CD4-positive, alpha-beta T cell treated with Interleukin-15 for 1 hour (primary cell): ENCODE measurements around the gene S100P.
A peak's percentile ranks its signal among the peaks of the same experiment; 100 is the strongest.
"Not testable (repeated sequence)": the region's sequence is repeated elsewhere in the genome, so short reads cannot be mapped to it uniquely, and the experiment has no call there.

Experiments used
- DNase-seq: peaks from one replicate; pipeline ENCODE4 v3.0.0-alpha.2; 2020

S100P gene

GRCh38 chr4:6693231-6694176, at the start of gene S100P:
TSS of gene S100P (plus strand) at chr4:6693878. CDS start at chr4:6693933, 55 bp downstream.
- no peak for DNase-seq

- no peak for DNase-seq
These were observed 48.7 kb upstream of the S100P start for GRCh38 chr4:6644792-6645530.

DNA sequence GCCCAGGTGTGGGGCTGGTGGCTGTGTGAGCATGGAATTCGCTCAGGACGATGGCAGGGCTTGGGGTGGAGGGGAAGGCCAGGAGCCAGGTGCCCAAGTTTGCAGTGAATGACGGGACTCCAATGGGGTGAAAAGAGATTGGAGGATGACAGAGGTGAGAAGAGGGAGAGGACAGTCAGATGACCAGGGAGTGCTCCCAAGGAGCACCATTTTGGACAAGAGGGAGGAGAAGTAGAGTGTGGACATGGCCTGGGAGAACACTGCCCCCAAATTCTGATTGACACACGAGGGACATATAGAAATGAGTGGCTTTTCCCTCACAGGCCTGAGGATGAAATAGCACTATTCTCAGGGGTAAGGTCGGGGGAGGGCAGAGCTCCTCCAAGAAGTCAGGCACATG, 46.5 kb upstream of the S100P start:
- DNase-seq = no peak

- DNase-seq = no peak
These were observed 46.0 kb upstream of the S100P start for GRCh38 chr4:6647582-6648230.

DNA sequence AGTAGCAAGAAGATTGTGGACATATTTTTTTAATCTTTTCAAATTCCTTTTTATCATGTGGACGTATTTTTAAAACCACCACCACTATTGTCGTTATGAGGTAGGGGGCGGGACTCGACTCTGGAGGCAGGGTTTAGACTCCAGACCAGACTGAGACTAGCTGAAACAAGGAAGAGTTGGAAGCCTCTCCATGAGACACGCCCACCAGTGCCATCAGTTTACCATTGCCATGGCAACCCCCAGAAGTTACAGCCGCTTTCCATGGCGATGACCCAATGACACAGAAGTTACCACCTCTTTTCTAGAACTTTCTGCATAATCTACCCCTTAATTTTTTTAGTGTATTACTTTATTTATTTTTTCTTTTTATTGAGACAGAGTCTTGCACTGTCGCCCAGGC, 44.5 kb upstream of the S100P start:
- no peak for DNase-seq

DNA sequence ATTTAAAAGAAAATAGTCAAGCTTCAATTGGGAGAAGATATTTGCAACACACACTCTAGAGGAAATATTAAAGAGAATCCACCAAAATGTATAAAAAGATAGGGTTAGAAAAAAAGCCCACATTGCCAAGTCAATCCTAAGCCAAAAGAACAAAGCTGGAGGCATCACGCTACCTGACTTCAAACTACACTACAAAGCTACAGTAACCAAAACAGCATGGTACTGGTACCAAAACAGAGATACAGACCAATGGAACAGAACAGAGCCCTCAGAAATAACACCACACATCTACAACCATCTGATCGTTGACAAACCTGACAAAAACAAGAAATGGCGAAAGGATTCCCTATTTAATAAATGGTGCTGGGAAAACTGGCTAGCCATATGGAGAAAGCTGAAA, 39.5 kb upstream of the S100P start:
- DNase-seq = not testable (repeated sequence)

DNA sequence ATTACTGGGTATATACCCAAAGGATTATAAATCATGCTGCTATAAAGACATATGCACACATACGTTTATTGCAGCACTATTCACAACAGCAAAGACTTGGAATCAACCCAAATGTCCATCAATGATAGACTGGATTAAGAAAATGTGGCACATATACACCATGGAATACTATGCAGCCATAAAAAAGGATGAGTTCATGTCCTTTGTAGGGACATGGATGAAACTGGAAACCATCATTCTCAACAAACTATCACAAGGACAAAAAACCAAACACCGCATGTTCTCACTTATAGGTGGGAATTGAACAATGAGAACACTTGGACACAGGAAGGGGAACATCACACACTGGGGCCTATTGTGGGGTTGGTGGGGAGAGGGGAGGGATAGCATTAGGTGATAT, 38.4 kb upstream of the S100P start:
- DNase-seq = not testable (repeated sequence)

DNA sequence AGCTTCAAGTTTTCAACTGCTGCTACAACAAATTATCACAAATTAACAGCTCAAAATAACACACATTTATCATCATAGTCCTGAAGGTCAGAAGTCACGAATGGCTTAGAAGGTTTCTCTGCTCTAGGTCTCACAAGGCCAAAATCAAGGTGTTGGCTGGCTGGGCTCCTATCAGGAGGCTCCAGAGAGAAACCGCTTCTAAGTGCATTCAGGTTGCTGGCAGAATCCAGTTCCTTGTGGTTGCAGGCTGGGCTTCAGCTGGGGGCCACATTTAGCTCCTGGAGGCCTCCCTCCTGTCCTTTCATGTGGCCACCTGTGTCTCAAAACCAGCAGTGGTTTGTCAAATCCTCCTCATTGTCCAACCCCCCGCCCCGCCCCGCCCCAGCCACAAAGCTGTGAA, 37.8 kb upstream of the S100P start:
- no peak for DNase-seq

DNA sequence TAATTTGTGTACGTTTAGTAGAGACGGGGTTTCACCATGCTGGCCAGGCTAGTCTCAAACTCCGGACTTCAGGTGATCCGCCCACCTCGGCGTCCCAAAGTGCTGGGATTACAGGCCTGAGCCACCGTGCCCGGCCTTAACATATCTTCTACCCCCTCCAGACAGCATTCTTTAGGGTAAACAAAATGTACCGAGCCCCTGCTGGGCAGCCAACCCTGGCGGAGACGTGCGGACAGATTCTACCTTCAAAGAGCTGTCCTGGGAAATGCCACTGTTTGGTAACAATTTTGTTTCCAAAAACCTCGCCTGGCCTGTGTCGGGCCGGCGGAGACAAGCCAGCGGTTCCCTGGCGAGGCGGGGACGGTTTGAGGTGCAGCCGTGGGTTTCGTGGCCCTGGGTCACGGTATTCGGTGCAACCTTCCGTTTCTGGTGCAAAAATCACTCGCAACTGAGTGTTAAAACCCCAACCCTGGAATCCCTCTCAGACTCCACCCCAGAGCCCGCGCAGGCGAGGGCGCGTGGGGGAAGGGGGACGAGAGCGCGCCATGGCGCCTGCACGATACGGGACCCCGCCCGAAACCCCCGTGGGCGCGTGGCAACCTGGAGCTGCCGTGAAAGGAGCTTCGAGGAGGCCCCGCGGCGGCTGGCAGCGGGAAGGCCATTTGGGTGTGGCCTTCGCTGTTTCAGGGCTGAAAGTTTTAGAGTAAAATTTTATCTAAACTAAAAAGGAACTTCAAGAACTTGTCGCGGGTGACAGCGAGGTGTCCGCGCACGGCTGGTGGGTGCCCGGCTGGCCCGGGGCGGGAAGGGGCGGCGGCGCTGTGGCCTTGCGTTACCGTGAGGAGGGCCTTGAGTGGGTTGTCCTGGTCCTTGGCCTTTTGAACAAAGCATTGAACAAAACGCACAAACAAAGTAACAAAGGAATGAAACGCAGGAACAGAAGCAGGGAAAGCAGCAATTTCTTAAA, 36.2 kb upstream of the S100P start:
- no peak for DNase-seq

GRCh38 chr4:6658209-6658595, 35.5 kb upstream of the S100P start:
- DNase-seq = no peak

GRCh38 chr4:6658597-6659075, 35.0 kb upstream of the S100P start:
- peak; percentile 48 for DNase-seq

GRCh38 chr4:6659897-6660296, 33.8 kb upstream of the S100P start:
- no peak for DNase-seq

DNA sequence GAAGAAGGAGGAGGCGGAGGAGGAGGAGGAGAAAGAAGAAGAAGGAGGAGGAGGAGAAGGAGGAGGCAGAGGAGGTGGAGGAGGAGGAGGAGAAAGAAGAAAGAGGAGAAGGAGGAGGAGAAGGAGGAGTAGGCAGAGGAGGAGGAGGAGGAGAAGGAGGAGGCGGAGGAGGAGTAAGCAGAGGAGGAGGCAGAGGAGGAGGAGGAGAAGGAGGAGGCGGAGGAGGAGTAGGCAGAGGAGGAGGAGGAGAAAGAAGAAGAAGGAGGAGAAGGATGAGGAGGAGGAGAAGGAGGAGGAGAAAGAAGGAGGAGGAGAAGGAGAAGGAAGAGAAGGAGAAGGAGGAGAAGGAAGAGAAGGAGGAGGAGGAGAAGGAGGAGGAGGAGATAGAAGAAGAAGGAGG, 33.2 kb upstream of the S100P start:
- DNase-seq = no peak

- DNase-seq = no peak
These were observed 31.1 kb upstream of the S100P start for GRCh38 chr4:6662591-6662990.

DNA sequence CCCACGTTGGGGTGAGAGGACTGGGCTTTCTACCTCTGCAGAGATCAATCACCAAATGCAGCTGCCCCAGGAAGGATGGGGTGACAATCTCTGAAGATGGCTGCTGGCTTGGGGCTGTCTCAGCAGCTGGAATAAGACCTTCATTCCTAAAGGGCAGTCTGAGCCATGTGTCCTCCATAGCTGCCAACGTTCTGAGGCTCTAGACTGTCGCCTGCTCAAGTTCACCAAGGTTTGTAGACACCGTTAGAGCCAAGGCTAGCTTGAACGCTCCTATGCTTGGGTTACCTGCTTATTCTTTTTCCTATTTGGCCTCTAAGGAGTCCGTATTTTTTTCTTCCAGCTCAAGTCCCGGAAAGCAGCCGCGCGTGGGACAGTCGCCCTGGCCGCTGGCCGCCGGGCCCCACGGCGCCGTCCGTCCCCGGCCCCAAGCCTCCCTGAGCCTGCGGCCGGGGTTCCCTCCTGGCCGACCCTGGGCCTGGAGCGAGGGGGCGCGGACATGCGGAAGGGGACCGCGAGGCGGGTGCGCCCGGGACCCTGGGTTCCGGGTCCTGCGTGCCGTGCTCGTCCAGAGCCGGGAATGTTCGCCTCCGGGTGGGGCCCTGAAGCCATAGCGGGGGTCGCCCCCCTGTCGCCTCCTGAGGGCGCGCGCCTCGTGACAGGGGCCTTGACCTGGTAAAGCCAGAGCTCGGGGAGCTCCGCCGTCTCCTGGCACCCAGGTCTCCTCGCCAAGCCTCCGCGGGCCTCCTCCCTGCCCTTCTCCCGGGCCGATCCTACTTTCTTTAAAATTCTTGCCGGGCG, 29.9 kb upstream of the S100P start:
- no peak for DNase-seq

- no peak for DNase-seq
These were observed 28.4 kb upstream of the S100P start for GRCh38 chr4:6665320-6665654.

- DNase-seq = no peak
These were observed 25.3 kb upstream of the S100P start for GRCh38 chr4:6668391-6668790.

DNA sequence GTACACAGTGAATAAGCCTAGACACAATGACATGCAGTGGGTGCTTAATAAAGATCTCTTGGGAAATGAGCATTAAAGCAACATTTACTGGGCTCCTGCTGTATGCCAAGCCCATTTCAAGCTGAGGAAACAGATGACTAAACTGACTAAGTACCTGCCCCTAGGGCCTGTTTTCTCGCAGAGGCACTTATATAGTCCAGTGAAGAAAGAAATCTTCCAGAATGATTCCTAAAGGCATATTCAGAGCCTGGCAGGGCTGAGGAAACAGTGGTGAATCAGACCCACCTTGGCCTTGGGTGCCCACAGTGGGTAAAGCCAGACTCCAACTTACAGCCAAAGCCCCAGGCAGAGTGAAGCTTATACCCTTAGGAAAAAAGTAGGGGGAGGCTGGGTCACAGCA, 22.0 kb upstream of the S100P start:
- no peak for DNase-seq

DNA sequence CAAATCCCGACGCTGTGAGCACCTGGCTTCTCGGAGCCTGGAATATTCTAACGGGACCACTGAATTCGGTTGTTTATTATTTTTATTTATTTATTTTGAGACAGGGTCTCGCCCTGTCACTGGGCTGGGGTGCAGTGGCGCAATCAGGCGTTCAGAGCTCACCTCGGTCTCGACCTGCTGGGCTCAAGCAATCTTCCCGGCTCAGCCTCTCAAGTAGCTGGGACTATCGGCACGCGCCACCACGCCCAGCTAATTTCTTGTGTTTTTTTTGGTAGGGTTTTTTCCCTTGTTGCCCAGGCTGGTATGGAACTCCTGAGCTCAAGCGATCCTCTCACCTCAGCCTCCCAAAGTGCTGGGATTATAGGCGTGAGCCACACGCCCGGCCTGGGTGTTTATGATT, 21.5 kb upstream of the S100P start:
- DNase-seq = no peak

DNA sequence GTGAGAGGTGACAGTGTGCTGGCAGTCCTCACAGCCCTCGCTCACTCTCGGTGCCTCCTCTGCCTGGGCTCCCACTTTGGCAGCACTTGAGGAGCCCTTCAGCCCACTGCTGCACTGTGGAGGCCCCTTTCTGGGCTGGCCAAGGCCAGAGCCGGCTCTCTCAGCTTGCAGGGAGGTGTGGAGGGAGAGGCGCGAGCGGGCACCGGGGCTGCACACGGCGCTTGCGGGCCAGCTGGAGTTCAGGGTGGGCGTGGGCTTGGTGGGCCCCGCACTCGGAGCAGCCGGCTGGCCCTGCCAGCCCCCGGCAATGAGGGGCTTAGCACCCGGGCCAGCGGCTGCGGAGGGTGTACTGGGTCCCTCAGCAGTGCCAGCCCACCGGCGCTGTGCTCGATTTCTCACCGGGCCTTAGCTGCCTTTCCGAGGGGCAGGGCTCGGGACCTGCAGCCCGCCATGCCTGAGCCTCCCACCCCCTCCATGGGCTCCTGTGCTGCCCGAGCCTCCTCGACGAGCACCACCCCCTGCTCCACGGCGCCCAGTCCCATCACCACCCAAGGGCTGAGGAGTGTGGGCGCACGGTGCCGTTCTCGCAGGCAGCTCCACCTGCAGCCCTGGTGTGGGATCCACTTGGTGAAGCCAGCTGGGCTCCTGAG, 21.0 kb upstream of the S100P start:
- not testable (repeated sequence) for DNase-seq

- peak; percentile 79 for DNase-seq
These were observed 20.5 kb upstream of the S100P start for GRCh38 chr4:6673191-6673659.
